Measurements from ENCODE around the gene KRT31.
"Not testable (repeated sequence)": the region's sequence is repeated elsewhere in the genome, so short reads cannot be mapped to it uniquely, and the experiment has no call there.

The KRT31 gene

GRCh38 chr17:41402161-41402560 is 4.8 kb upstream of the KRT31 start:
- Mint-ChIP-seq H3K4me1 (peaks cover 7% of the 10 kb centered on the region), H3K4me3 (no peak overlapping the region), H3K36me3 (ENCODE audit: low read depth) (no peaks in the 10 kb centered on the region), H3K9me3 (no peaks in the 10 kb centered on the region), H3K27ac (no peak overlapping the region), H3K27me3 (ENCODE audit: low read depth, poor library complexity) (peaks cover 4% of the 10 kb centered on the region)
- TF ChIP-seq CTCF (IDR thresholded peaks at IDR 0.05), result no peak
- no peak for DNase-seq

- Mint-ChIP-seq H3K27me3 (ENCODE audit: low read depth, poor library complexity) (peaks cover 12% of the 10 kb centered on the region), H3K36me3 (ENCODE audit: low read depth) (no peaks in the 10 kb centered on the region), H3K9me3 (no peaks in the 10 kb centered on the region), H3K4me3 (no peak overlapping the region), H3K27ac (no peak overlapping the region), H3K4me1 (peaks cover 6% of the 10 kb centered on the region)
- DNase-seq, result no peak
- no peak for TF ChIP-seq CTCF (IDR thresholded peaks at IDR 0.05)
These were observed 1.1 kb downstream of the KRT31 start for GRCh38 chr17:41396340-41396739.

- Mint-ChIP-seq H3K9me3 (no peaks in the 10 kb centered on the region), H3K27ac (no peak overlapping the region), H3K4me3 (no peak overlapping the region), H3K27me3 (ENCODE audit: low read depth, poor library complexity) (peaks cover 12% of the 10 kb centered on the region), H3K36me3 (ENCODE audit: low read depth) (no peaks in the 10 kb centered on the region), H3K4me1 (peaks cover 13% of the 10 kb centered on the region)
- no peak for DNase-seq
- TF ChIP-seq CTCF (IDR thresholded peaks at IDR 0.05), result no peak
These were observed 1.8 kb downstream of the KRT31 start for GRCh38 chr17:41395611-41396010.

- not testable (repeated sequence) for H3K27ac Mint-ChIP-seq
- peaks cover 19% of the 10 kb centered on the region for H3K4me1 Mint-ChIP-seq
These were observed 2.4 kb downstream of the KRT31 start for GRCh38 chr17:41395044-41395443.

GRCh38 chr17:41394254-41394996 is 3.0 kb downstream of the KRT31 start:
- Mint-ChIP-seq H3K4me1 (peaks cover 25% of the 10 kb centered on the region), H3K27me3 (ENCODE audit: low read depth, poor library complexity) (peaks cover 16% of the 10 kb centered on the region), H3K4me3 (no peak overlapping the region), H3K27ac (no peak overlapping the region), H3K36me3 (ENCODE audit: low read depth) (no peaks in the 10 kb centered on the region), H3K9me3 (no peaks in the 10 kb centered on the region)
- no peak for TF ChIP-seq CTCF (IDR thresholded peaks at IDR 0.05)
- no peak for DNase-seq

More at GRCh38 chr17:41395044-41395443, 2.4 kb downstream of the KRT31 start:
- not testable (repeated sequence) for H3K9me3 Mint-ChIP-seq; DNase-seq; H3K4me3 Mint-ChIP-seq; H3K36me3 Mint-ChIP-seq (ENCODE audit: low read depth)
- H3K27me3 Mint-ChIP-seq (ENCODE audit: low read depth, poor library complexity), result peaks cover 13% of the 10 kb centered on the region

- DNase-seq, result no peak
- Mint-ChIP-seq H3K4me1 (peaks cover 27% of the 10 kb centered on the region), H3K36me3 (ENCODE audit: low read depth) (no peaks in the 10 kb centered on the region), H3K27me3 (ENCODE audit: low read depth, poor library complexity) (peaks cover 16% of the 10 kb centered on the region), H3K9me3 (peaks cover 4% of the 10 kb centered on the region), H3K27ac (no peak overlapping the region), H3K4me3 (no peak overlapping the region)
- TF ChIP-seq CTCF (IDR thresholded peaks at IDR 0.05), result no peak
These were observed 3.6 kb downstream of the KRT31 start for GRCh38 chr17:41393826-41394225.

Measured in nephron progenitor cell (in vitro differentiated cells).